SKM-1 treated with dmso at 0.1 percent for 144 hours (cell line): ENCODE measurements around the gene SRP68.
"Not testable (repeated sequence)": the region's sequence is repeated elsewhere in the genome, so short reads cannot be mapped to it uniquely, and the experiment has no call there.

ENCODE experiments used
- DNase-seq: peaks from one replicate; lab custom pipeline; 2025; ENCODE audit not compliant: unreplicated experiment; lab: John Stamatoyannopoulos, UW

The SRP68 gene

DNA sequence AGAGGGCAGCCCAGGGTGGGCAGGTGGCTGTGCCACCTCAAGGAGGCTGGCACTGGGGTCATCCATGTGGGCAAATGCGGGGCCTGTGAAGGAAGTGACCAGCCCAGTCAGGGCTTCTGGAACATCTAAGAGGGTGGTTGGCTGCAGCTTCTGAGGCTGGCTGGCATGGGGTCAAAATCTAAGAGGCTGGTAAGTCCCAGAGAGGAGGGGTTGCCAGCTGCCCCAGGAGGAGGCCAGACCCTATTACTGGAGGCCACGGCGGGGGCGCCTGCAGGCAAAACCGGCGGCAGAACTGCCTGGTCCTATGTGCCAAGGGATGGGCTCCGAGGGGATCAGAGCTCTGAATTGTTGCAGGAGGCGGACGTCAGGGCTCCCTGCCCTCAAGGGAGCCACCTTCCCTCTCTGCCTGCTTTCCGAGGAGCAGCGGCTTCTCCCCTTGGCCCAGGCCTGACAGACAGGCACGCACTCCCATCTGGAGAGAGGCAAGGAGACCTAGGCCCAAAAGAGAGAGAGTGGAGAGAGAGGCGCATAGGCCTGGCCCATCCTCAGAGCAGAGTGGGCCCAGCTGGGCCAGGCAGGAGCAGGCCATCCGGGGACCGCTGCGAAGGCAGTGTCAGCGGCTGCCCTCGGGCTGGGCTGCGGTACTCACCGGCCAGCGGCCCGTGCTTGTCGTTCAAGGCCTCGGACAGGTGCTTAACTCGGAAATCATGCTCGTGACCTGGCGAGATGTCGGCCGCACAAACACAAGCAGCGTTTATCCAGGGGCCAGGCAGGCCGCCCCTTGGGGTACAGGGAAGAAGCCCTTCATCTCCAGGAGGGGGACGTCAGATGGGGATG lies 17.6 kb upstream of the SRP68 start:
- no peak for DNase-seq

DNA sequence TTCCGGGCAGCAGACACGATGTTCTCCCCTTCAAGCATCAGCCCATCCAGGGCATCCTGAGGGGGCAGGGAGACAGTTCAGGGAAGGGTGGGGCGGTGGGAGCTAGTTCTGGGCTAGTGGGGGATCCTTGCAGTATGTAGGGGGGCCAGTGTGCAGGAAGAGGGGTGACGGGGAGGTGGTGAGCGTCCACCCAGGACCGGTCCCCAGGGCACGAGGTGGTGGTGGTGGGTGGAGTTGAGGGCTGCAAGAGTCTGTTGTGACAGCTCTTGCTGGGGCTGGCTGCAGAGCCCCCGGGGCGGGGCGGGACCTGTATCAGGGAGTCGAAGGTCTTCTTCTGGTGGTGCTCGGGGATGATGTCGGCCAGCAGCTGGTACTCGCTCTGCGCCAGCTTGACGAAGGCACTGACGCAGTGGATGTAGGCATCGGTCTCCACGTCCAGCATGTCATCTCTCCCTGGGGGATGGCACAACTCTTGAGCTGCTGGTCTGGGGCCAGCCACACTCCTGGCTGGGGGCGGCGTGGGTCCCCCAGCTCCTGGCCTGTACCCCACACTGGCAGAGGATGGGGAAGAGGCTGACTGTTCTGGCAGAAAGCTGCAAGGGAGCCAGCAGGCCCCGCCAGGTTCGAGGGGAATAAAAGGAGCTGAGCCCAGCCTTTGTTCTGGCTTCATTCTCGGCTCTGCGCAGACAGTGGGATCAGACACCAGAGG lies 16.7 kb upstream of the SRP68 start:
- DNase-seq = no peak

DNA sequence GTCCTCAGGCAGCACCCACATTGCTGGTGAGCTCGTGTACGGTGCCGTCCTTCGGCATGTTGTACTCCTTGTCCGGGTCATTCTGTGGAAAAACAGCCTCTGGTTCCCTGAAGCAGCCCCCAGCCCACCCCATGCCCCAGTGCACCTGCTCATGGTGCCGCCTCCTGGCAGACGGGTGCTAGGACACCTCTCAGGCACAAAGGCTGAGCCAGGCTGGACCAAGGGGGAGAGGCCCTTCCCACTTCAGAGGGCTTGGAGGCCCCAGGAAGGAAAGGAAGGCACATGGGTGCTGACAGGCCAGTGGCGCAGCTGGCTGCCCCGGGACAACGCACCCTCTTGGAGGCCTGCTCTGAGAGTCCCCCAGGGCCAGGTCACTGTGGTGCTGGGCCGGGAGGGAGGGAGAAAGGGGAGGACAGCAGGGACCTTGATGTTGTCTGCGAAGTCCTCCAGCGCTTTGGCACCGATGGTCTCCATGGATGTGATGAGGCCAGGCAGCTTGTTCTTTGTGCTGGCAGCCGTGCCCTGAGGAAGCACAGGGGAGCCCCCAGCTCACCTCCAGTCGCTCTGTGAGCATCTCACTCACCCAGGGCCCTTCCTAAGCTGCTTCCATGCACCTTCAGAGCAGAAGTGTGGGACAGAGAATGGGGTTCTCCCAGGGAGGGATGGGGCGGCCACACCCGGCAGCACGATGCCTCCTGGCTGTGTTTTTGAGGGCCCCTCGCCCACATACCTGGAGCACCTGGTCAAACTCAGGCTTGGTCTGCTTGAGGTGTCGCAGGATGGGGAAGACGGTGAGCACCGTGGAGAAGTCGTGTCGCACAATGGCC lies 15.9 kb upstream of the SRP68 start:
- DNase-seq = no peak

DNA sequence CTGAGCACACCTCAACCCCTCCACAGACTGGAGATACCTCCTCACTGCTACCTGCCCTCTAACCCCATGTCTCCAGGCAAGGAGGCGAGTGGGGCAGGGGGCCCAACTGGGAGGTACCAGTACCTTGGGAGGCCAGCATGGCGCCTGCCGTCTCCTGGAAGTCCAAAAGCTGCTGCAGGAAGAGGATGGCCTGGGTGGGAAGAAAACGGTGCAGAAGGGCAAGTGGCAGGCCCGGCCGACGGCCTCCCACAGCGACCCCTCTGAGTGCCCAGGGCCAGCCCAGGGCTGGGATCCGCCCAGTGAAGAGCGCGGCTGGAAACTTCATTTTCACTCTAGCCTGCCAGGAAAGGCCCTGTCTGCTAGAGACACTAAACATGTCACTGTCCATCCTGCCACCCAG lies 15.2 kb upstream of the SRP68 start:
- no peak for DNase-seq

DNA sequence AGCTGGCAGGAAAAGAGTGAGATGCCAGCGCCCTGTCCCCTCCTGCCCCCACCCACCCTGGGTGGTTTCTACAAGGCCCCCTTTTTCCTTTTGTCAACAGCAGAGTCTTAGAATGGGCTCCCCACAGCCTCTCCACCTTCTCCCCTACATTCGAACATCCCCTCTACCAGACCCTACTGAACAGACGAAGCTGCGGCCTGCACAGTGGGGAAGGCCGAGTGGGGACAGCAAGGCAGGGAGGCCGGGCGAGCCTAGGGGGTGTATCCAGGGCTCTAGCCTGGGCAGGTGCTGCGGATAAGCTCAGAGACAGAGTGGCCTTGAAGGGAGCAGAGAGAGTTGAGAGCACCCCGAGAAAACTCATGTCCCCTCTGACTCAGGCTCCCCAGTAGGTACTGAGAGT lies 14.1 kb upstream of the SRP68 start:
- DNase-seq = no peak

DNA sequence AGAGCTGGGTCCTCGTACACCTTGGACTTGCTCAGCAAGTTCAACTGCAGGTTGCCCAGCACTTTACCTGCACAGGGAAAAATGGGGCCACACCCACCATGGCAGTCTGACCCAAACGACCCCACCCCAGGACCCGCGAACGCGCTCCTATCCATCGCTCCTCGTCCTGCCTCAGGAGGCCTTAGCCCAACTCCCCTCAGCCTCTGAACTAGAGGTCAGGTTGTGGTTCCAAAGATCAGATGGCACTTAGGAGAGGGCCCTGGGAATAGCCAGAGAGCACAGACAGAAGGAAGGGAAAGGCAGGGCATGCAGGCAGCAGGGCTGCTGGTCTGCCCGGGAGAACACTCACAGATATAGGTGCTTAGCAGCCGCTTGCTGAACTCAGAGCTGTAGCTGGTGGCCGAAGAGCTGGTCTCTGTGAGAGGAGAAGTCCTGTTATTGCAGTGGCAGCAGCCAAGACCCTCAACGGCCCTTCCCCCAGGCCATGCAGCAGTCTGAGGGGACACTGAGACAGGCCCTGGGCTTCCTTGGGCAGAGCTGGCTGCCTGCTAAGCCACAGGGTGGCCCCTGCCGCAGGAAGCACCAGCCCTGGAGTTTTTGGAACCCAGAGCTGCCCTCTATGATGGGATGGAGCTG lies 13.5 kb upstream of the SRP68 start:
- no peak for DNase-seq

DNA sequence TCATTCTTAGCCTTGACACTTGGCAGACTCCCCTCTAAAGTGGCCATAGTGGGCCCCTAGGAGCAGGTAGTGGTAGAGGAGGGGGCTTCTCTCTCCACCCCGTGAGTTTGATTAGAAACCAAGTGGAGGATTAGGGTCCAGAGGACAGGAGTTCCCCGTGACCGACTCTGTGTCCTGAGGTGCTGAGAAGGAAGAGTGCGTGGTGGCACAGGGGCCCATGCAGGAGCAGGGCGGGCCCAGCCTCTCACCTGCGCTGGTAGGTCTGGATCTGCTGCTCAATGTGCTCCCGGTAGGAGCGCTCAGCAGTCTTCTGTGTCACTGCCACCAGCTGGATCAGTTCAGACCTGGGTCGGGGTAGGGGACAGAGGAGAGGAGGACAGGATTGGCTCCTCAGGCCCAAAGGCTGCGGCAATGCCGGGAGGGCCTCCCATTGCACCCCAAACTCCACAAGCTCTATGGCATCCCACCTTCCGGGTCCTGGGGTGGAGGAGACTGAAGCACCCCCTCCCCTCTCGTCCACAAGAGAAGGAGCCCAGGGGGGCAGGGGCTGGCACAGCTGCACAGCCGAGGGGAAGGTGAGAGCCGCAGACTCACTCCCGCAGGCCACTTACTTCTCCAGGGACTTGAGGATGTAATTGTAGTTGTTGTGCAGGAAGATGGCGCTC lies 12.9 kb upstream of the SRP68 start:
- no peak for DNase-seq

DNA sequence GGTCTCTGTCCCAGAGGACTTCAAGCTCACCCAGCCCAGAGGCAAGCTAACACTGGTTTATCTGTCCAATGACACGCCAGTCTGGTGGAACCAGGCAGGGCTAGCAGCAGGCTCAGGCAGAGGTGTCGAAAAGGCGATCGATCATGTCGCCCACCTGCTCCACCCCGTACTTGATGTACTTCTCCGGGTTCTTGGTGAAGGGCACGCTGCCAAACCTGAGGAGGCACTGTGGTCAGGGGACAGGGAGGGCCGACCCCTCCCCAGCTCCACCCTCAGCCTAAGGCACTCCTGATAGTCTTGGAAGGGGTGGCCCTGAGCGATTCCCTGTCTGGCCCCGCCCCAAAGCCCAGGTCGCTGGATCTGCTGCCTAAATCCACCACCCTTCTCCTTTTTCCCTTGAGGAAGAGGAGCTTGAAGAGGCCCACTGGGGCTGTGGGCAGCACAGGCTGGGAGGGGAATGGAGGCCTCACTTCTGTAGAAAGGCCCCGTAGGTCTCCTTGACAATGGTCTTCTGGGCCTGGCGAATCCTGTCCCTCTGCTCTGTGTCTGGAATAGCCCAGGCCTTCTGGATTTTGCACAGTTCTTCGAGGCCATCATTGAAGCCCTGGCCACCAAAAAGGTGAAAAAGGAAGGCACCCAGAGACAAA lies 11.3 kb upstream of the SRP68 start:
- DNase-seq = no peak

DNA sequence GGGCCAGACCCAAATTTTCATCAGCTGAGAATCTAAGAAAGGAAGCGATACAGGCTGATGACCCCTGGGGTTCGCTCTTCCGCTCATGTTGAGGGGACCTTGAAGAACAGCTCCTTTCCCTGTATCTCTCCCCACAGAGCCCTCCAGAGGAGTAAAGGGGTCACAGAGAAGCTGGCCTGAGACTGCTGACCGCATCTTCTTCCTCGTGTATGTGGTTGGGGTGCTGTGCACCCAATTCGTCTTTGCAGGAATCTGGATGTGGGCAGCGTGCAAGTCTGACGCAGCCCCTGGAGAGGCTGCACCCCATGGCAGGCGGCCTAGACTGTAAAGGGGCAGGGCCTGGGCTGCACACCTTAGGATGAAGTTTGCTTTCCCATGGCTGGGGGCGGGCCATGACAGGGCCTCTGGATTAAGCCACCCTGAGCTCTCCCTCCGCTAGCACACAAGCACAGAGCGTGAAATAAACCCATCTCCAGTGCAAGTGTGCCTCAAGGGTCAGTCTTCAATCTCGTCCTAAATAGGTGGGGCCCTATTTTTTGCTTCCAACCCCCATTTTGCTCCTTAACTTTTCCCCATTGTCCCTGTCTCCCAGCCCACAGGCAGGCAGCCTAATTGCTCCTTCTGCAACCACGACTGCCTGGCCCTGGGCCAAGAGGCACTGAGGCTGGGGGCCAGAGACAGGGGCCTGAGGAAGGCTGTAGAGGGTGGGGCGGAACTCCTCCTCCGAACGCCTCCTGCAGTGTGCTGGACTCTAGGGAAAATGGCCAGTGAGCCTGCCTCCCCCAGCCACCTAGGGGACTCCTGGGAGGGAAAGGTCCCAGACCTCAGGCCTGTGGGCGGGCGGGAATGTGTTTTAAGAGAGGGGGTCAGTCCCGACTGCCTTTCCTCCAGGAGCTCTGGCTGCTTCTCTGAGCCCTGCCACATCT lies 10.3 kb upstream of the SRP68 start:
- DNase-seq = no peak

DNA sequence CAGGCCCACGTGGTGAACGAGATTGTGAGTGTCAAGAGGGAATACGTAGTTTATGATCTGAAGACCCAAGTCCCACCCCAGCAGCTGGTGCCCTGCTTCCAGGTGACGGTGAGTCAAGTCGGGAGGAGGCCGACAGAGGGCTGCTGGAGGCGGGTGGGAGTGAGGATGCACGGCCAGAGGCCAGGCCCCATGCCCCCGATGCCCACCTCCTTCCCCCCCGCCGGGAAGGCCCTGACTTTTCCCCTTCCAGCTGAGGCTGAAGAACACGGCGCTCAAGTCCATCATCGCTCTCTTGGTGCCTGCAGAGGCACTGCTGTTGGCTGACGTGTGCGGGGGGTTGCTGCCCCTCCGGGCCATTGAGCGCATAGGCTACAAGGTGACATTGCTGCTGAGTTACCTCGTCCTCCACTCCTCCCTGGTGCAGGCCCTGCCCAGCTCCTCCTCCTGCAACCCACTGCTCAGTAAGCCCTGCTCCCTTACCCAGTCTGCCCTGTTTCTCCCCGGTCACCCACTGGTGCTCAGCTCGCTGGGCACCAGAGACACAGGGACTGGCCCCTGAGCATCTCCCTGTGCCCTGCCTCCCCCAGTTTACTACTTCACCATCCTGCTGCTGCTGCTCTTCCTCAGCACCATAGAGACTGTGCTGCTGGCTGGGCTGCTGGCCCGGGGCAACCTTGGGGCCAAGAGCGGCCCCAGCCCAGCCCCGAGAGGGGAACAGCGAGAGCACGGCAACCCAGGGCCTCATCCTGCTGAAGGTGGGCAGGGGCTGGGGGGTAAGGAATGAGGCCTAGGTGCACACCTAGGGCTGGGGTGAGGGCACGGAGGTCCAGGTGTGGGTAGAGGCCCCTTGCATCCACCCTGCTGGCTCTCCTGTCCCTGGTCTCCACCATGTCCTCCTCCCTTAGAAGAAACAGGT lies 9.2 kb upstream of the SRP68 start:
- no peak for DNase-seq

DNA sequence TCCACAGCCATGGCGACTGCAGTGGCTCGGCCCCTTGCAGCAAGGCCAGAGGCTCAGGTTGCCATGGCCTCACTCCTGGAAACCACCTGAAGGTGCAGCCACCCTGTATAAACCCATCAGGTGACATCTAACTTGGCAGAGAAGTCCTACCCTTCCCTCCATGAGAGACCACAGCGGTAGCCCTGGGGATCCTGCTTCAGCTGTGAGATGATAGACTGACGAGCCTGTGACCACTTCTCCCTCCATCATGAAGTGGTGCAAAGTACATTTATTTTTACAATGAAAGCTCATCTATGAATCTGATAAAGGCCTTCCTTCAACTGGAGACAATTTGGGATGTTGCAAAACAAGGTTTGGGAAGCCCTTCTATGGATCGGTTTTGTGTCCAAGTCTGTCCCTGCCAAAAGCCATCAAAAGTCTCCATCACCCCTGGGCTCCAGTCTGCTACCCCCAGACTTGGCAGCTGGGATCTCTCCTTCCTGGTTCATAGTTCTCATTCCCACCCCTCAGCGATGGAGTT lies 8.5 kb upstream of the SRP68 start:
- DNase-seq = no peak

DNA sequence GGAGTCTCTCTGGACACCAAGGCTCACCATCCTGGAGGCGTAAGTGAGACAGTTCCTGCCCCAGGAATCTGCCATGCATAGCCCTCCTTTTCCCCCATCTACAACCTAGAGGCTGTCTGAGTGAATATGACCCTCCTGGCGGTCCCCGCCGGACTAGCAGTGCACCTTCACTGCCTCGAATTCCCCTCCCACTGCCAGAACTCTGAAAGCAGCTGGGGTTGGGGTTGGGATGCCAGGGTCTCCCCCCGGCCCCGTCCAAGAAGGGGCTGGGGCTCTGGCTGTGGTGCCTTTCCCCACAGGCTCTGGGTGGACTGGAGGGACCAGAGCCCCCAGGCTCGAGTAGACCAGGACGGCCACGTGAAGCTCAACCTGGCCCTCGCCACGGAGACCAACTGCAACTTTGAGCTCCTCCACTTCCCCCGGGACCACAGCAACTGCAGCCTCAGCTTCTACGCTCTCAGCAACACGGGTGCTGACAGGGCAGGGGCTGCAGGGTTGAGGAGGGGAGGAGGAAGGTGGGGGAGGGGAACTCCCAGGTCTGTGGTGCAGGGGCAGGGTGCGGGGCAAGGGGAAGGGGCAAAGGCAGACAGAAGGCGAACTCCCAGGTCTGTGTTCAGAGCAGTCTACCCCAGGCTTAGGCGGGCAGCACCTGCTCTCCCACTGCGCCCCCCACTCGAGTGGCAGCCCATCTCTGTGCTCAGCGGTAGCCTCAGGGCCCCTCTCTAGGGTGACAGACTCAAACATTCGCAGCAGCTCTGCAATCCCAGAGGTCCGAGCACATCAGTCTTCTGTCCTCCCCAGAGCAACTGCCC lies 7.8 kb upstream of the SRP68 start:
- DNase-seq = no peak

DNA sequence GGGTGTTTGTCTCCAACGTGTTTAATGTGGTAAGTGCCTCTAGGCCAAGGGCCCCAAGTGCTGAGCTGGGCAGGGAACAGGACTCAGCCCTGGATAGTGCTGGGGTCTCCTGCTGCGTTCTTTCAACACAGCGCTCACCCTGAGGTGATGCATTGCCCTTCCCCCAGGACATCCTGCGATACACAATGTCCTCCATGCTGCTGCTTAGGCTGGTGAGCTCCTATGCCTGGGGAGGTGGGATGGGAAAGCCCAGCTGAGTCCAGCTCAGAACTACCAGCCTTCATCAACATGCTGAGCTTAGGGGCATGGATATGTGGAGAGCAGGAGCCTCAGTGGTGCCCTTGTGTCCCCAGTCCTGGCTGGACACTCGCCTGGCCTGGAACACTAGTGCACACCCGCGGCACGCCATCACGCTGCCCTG lies 7.2 kb upstream of the SRP68 start:
- no peak for DNase-seq

DNA sequence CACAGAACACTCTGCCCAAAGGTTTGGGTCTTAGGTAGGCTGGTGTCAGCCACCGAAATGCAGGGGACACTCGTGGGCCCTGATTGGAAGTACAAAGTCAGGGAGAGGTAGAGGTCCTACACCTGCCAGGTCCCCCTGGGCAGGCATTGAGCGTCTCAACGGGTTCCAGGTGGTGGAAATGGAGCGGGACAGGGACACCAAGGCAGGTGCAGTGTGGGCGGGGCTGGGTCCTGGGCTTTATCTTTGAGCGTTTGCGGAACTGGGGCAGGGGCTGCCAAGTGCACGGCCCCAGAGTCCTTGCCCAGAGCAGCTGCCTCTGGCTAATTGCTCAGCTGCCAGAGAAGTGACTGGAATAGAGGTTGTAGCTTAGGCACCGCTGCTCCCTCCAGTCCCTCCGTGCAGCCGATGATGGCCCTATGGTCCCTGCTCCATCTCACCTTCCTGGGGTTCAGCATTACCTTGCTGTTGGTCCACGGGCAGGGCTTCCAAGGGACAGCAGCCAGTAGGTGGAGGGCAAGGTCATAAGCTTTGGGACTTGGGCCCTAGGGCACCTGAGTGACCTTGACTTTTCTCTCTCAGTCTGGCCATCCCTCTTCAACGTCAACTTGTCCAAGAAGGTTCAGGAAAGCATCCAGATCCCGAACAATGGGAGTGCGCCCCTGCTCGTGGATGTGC lies 6.7 kb upstream of the SRP68 start, which contains the start of gene ZACN:
Gene ZACN, plus strand, starts transcription at position 323 of the 675 bp plus-strand sequence. Its CDS starts 83 bp downstream, at position 406.
- no peak for DNase-seq

DNA sequence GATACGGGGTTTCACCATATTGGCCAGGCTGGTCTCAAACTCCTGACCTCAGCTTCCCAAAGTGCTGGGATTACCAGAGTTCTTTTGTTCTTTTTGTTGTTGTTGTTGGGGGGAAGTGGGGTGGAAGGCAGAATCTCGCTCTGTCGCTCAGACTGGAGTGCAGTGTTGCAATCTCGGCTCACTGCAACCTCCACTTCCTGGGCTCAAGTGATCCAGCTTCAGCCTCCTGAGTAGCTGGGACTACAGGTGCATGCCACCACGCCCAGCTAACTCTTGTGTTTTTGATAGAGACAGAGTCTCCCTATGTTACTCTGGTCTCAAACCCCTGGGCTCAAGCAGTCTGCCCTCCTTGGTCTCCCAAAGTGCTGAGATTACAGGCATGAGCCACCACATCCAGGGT lies 6.1 kb upstream of the SRP68 start:
- not testable (repeated sequence) for DNase-seq

DNA sequence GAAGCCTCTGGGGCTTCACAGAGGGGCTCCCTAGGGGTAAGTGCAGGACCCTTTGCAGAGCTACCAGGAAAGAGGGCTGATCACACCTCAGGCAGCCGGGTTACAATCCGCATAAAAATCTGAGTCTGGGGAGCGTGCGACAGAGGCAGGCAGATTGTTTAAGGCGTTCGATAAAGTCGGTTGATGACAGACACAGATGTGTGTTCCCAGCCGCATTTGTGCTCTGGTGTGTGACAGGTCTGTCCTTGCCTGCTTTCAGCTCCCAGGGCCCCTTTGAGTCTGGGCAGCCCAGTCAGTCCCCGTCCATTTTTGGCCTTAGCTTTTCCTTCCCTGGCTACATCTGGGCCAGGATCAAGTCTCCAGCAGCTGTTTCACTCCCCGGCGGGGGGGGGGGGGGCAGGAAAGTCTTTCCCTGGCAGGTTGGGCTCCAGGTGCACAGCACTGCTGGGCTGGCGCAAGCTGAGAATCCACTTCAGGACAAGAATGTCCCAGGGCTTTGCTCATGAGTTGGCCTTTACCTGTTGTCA lies 5.3 kb upstream of the SRP68 start:
- DNase-seq = no peak
